GM10847 (cell line): ENCODE measurements around the gene ACTR8.

Source experiments
- POLR2A ChIP-seq: IDR thresholded peaks from 2 replicates; pipeline ENCODE4 v1.6.1; 2011; ENCODE audit not compliant: insufficient read length; ENCODE audit errors: extremely low read depth

The ACTR8 gene

GRCh38 chr3:53881691-53882593 lies at the start of gene ACTR8:
TSS of gene ACTR8 (minus strand) at chr3:53882152. CDS start at chr3:53882101, 51 bp downstream.
- TF ChIP-seq POLR2A = peak; percentile 88

- TF ChIP-seq POLR2A = no peak
Measured at GRCh38 chr3:53921296-53921695, 39.3 kb upstream of the ACTR8 start.

- no peak for TF ChIP-seq POLR2A
Measured at GRCh38 chr3:53919741-53920140, 37.8 kb upstream of the ACTR8 start.

- no peak for TF ChIP-seq POLR2A
Measured at GRCh38 chr3:53913401-53913800, 31.4 kb upstream of the ACTR8 start.

- no peak for TF ChIP-seq POLR2A
Measured at GRCh38 chr3:53902711-53903110, 20.8 kb upstream of the ACTR8 start.

GRCh38 chr3:53902067-53902466 lies 20.1 kb upstream of the ACTR8 start:
- TF ChIP-seq POLR2A = no peak

GRCh38 chr3:53900666-53901331 lies 18.8 kb upstream of the ACTR8 start:
- TF ChIP-seq POLR2A = no peak

GRCh38 chr3:53899750-53900149 lies 17.8 kb upstream of the ACTR8 start:
- TF ChIP-seq POLR2A = no peak

GRCh38 chr3:53892286-53892637 lies 10.3 kb upstream of the ACTR8 start:
- TF ChIP-seq POLR2A = no peak

GRCh38 chr3:53891497-53892285 lies 9.7 kb upstream of the ACTR8 start, which contains the start of gene SELENOK:
TSS of gene SELENOK (minus strand) at chr3:53891859.
- TF ChIP-seq POLR2A = peak; percentile 90

- TF ChIP-seq POLR2A = no peak
Measured at GRCh38 chr3:53890726-53891475, 8.9 kb upstream of the ACTR8 start.

GRCh38 chr3:53888232-53888631 lies 6.3 kb upstream of the ACTR8 start:
- no peak for TF ChIP-seq POLR2A

GRCh38 chr3:53887446-53887845 lies 5.5 kb upstream of the ACTR8 start:
- no peak for TF ChIP-seq POLR2A

- no peak for TF ChIP-seq POLR2A
Measured at GRCh38 chr3:53885239-53885638, 3.3 kb upstream of the ACTR8 start.

- TF ChIP-seq POLR2A = no peak
Measured at GRCh38 chr3:53884623-53885022, 2.7 kb upstream of the ACTR8 start.
